Measurements from ENCODE around the gene SRPK2. TPM values are rescaled to one million over a fixed set of nuclear protein-coding genes. Genes with fewer than 3 reads are reported as not detected.

The SRPK2 gene
- total RNA-seq, 2 donors from 2014 or later, result 52.6 to 99.5 TPM

DNA sequence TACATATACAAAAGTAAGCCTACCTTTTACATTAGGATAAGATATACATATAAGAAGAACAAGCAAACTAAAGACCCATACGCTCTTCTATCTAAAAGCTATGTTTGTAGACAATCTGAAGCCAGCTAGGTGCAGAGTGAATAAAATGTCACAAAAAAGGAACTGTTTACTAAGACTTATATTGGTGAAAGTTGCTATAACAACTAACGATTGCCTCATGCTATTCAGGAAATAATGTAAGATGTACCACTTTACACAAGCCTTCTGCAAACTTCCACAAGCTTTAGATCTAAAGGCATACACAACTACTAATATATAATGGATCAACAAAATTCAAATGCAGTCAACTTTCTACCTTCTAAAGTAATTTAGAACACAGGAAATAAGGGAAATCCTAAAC lies 175.1 kb downstream of the SRPK2 start:
- Histone ChIP-seq H3K4me1 (replicated peaks) (no peaks in the 10 kb centered on the region), H3K4me3 (no peak overlapping the region), H3K27me3 (replicated peaks; ENCODE audit: insufficient read depth) (no peaks in the 10 kb centered on the region), H3K9me3 (no peaks in the 10 kb centered on the region), H3K27ac (no peak overlapping the region), H3K36me3 (no peaks in the 10 kb centered on the region)
- intact Hi-C loops (cut with DNase I), result no loop called here
- no peak for DNase-seq (ENCODE audit: low spot score)
- TF ChIP-seq POLR2A (IDR thresholded peaks at IDR 0.05), result no peak
- no peak for TF ChIP-seq POLR2AphosphoS5 (IDR thresholded peaks at IDR 0.05)
- TF ChIP-seq, protein P1, sequence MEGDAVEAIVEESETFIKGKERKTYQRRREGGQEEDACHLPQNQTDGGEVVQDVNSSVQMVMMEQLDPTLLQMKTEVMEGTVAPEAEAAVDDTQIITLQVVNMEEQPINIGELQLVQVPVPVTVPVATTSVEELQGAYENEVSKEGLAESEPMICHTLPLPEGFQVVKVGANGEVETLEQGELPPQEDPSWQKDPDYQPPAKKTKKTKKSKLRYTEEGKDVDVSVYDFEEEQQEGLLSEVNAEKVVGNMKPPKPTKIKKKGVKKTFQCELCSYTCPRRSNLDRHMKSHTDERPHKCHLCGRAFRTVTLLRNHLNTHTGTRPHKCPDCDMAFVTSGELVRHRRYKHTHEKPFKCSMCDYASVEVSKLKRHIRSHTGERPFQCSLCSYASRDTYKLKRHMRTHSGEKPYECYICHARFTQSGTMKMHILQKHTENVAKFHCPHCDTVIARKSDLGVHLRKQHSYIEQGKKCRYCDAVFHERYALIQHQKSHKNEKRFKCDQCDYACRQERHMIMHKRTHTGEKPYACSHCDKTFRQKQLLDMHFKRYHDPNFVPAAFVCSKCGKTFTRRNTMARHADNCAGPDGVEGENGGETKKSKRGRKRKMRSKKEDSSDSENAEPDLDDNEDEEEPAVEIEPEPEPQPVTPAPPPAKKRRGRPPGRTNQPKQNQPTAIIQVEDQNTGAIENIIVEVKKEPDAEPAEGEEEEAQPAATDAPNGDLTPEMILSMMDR (IDR thresholded peaks at IDR 0.05), result no peak
- WGBS, result 75% methylated on average over 2 of the region's 2 CpGs

DNA sequence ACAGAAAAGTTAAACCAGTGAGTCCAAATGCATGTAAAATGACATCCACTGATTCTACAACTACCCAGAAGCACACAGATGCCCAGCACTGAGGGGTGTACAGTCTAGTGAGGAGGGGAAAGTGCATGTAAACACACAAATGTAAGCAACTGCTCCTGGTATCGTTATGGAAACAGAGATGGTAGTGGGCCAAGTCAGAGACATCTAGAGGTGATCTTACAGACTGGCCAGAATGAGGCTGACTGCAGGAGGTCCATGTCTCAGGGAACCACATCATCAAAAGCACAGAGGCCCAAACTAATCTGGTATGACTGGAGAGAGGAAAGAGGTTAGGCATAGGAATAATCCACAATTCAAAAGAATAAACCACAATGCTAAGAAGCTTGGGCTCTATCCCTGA lies 176.5 kb downstream of the SRPK2 start:
- DNase-seq (ENCODE audit: low spot score), result no peak
- TF ChIP-seq, protein P1 (IDR thresholded peaks at IDR 0.05), result no peak
- TF ChIP-seq POLR2A (IDR thresholded peaks at IDR 0.05), result no peak
- no peak for TF ChIP-seq POLR2AphosphoS5 (IDR thresholded peaks at IDR 0.05)
- Histone ChIP-seq H3K4me1 (replicated peaks) (no peaks in the 10 kb centered on the region), H3K4me3 (no peak overlapping the region), H3K27me3 (replicated peaks; ENCODE audit: insufficient read depth) (no peaks in the 10 kb centered on the region), H3K27ac (no peak overlapping the region), H3K9me3 (no peaks in the 10 kb centered on the region), H3K36me3 (no peaks in the 10 kb centered on the region)
- WGBS, result 71% methylated on average over 1 of the region's 1 CpG
- intact Hi-C loops (cut with DNase I), result no loop called here

DNA sequence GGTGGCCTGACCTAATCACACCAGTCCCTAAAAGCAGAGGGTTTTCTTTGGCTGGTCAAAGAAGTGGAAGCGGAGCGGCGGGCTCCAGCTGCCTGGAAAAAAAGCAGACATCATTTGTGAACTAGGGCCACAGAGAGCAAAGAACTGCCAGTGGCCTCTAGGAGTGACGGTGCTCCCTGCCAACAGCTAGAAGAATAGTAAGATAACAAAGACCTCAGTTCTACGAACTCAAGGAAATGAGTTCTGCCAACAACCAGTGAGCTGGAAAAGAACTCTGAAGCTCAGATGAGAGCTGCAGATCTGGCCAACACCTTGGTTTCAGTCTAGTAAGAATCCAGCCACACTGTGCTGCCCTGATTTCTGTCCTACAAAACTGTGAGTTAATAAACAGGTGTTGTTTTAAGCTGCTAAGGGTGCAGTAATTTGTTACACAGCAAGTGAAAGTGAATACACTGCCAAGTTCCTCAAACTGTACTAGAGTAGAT lies 178.0 kb downstream of the SRPK2 start:
- H3K27me3 ChIP-seq (replicated peaks; ENCODE audit: insufficient read depth), result no peaks in the 10 kb centered on the region
- H3K27ac ChIP-seq, result no peak overlapping the region
- TF ChIP-seq, protein P1 (IDR thresholded peaks at IDR 0.05), result no peak
- TF ChIP-seq POLR2AphosphoS5 (IDR thresholded peaks at IDR 0.05) (no peak), POLR2A (IDR thresholded peaks at IDR 0.05) (no peak)
- DNase-seq (ENCODE audit: low spot score), result no peak
- H3K4me3 ChIP-seq, result no peak overlapping the region
- no peaks in the 10 kb centered on the region for H3K4me1 ChIP-seq (replicated peaks)
- 54% methylated on average over 5 of the region's 5 CpGs for WGBS
- no peaks in the 10 kb centered on the region for H3K9me3 ChIP-seq
- intact Hi-C loops (cut with DNase I), result no loop called here
- no peaks in the 10 kb centered on the region for H3K36me3 ChIP-seq

DNA sequence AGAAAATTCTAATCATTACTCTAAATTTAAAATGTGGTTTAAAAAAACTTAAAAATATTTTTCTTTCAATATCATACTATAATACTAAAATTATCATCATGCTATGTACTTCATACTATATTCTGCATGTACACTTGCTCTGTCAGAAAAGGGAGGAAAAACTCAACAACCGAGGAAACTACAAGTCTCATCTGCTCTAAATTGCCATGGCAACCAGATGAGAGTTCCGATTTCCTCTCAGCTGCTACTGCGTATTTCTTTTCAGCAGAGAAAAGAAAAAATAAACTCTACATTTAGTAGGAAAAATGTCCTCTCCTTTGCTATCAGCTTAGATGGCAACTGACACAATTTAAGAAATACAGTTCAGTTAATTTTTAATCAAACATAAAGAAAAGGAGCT lies 178.9 kb downstream of the SRPK2 start:
- TF ChIP-seq POLR2AphosphoS5 (IDR thresholded peaks at IDR 0.05), result no peak
- TF ChIP-seq, protein P1 (IDR thresholded peaks at IDR 0.05), result no peak
- TF ChIP-seq POLR2A (IDR thresholded peaks at IDR 0.05), result no peak
- DNase-seq (ENCODE audit: low spot score), result no peak
- Histone ChIP-seq H3K9me3 (no peaks in the 10 kb centered on the region), H3K27me3 (replicated peaks; ENCODE audit: insufficient read depth) (no peaks in the 10 kb centered on the region), H3K4me3 (no peak overlapping the region), H3K4me1 (replicated peaks) (no peaks in the 10 kb centered on the region), H3K27ac (no peak overlapping the region), H3K36me3 (no peaks in the 10 kb centered on the region)
- intact Hi-C loops (cut with DNase I), result no loop called here
- WGBS, result 75% methylated on average over 3 of the region's 3 CpGs

DNA sequence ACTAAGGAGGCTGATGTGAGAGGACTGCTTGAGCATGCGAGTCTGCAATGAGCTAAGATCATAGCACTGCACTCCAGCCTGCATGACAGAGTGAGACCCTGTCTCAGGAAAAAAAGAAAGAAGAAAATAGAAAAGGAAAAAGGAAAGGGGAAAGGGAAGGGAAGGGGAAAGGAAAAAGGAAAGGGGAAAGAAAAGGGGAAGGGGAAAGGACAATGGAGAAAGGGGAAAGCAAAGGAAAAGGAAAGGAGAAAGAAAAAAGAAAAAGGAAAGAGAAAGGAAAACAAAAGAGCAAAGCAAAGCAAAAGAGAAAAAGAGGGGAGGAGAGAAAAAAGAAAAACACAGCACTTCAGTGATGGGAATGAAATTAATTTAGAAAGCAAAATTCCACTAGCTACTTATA lies 179.3 kb downstream of the SRPK2 start:
- TF ChIP-seq, protein P1 (IDR thresholded peaks at IDR 0.05), result no peak
- TF ChIP-seq POLR2A (IDR thresholded peaks at IDR 0.05) (no peak), POLR2AphosphoS5 (IDR thresholded peaks at IDR 0.05) (no peak)
- intact Hi-C loops (cut with DNase I), result no loop called here
- no peaks in the 10 kb centered on the region for H3K9me3 ChIP-seq
- H3K36me3 ChIP-seq, result no peaks in the 10 kb centered on the region
- H3K27ac ChIP-seq, result no peak overlapping the region
- no peak for DNase-seq (ENCODE audit: low spot score)
- no peaks in the 10 kb centered on the region for H3K27me3 ChIP-seq (replicated peaks; ENCODE audit: insufficient read depth)
- no peak overlapping the region for H3K4me3 ChIP-seq
- 87% methylated on average over 1 of the region's 1 CpG for WGBS
- H3K4me1 ChIP-seq (replicated peaks), result no peaks in the 10 kb centered on the region

Measured in prostate gland (tissue), 2 donors.